Neural crest cell (in vitro differentiated cells): ENCODE results near the gene PPP1R14C. TPM values are rescaled to one million over a fixed set of nuclear protein-coding genes. Genes with fewer than 3 reads are reported as not detected.
"Not testable (repeated sequence)": the region's sequence is repeated elsewhere in the genome, so short reads cannot be mapped to it uniquely, and the experiment has no call there.

ENCODE experiments used
- DNase-seq: peaks from one replicate; pipeline ENCODE4 v3.0.0; 2021; ENCODE audit warnings: low read depth, mixed read lengths, low spot score
- H3K27ac Mint-ChIP-seq: one replicate; pipeline ENCODE4 v1.8.0; 2021; ENCODE audit warnings: mild to moderate bottlenecking, mixed read lengths; ENCODE audit not compliant: unreplicated experiment
- H3K27me3 Mint-ChIP-seq: 2 replicates; pipeline ENCODE4 v1.8.0; 2021; ENCODE audit warnings: low read depth, mild to moderate bottlenecking, mixed read lengths
- H3K36me3 Mint-ChIP-seq: 2 replicates; pipeline ENCODE4 v1.8.0; 2021; ENCODE audit warnings: low read depth, mild to moderate bottlenecking, mixed read lengths
- H3K4me1 Mint-ChIP-seq: 2 replicates; pipeline ENCODE4 v1.8.0; 2021; ENCODE audit warnings: mixed read lengths
- H3K4me3 Mint-ChIP-seq: one replicate; pipeline ENCODE4 v1.8.0; 2021; ENCODE audit warnings: mild to moderate bottlenecking, mixed read lengths
- H3K9me3 Mint-ChIP-seq: 2 replicates; pipeline ENCODE4 v1.8.0; 2021; ENCODE audit warnings: mixed read lengths
- CTCF ChIP-seq: fragments of 200-600 bp; sonication (generic); conservative IDR thresholded peaks from 2 replicates; pipeline ENCODE4 v1.5.0; 2021; ENCODE audit warnings: antibody characterized with exemption, mild to moderate bottlenecking
- total RNA-seq: library from RNA; stranded (reverse); gene quantifications from 2 replicates; pipeline ENCODE4 v1.2.1, GENCODE V29; 2021

PPP1R14C gene
- total RNA-seq, 1 donor from 2014 or later: 7.3 TPM

DNA sequence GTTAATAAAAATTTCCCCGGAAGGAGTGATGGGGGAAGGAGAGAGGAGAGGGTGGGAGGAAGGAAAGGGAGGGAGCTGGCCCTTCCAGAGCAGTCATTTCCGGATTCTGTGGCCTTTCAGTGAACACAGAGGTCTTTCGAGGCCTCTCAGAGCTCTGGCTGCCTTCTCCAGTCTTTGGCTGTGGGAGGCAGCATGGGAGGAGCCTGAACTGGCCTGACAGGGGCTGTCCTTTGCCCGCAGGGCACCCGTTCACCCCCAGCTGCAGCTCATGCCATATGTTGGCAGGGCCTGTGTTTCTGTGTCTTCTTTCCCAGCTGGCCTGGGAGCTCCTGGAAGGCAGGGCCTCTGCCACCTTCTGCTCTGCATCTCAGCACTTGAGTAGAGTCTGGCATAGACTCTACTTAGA, 95.5 kb downstream of the PPP1R14C start:
- H3K9me3 Mint-ChIP-seq: peaks cover 9% of the 10 kb centered on the region
- H3K27ac Mint-ChIP-seq: no peak overlapping the region
- H3K27me3 Mint-ChIP-seq: no peaks in the 10 kb centered on the region
- H3K36me3 Mint-ChIP-seq: peaks cover 9% of the 10 kb centered on the region
- TF ChIP-seq CTCF: no peak
- no peak overlapping the region for H3K4me3 Mint-ChIP-seq
- H3K4me1 Mint-ChIP-seq: peaks cover 9% of the 10 kb centered on the region
- DNase-seq: no peak

DNA sequence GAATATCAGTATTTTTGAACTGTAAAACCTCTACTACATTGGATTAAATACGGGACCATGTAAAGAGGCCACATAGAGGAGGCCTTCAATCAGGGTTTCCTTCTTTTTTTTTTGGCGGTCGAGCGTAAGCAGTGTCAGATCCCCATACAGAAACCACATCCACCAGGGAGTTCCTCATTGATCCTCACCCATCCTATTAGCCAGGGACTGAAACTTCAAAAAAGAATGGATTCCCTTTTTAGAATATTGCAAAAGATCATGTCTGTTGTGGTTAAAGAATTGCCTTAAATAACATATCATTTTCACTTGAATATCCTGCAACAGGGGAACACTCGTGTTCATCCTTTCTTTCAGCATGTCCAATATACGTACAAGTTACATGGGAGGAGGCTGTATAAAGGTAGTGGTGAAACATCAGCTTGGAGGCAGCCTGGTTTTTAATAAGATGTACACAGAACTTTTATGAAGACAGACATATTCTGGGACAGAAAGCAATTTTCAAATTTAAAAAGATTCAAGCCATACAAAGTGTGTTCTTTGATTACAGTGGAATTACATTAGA, 96.1 kb downstream of the PPP1R14C start:
- H3K36me3 Mint-ChIP-seq: peaks cover 9% of the 10 kb centered on the region
- no peak for TF ChIP-seq CTCF
- peaks cover 9% of the 10 kb centered on the region for H3K4me1 Mint-ChIP-seq
- no peak for DNase-seq
- H3K27me3 Mint-ChIP-seq: no peaks in the 10 kb centered on the region
- no peak overlapping the region for H3K4me3 Mint-ChIP-seq
- H3K27ac Mint-ChIP-seq: no peak overlapping the region
- peaks cover 9% of the 10 kb centered on the region for H3K9me3 Mint-ChIP-seq

GRCh38 chr6:150241756-150242155, 98.9 kb downstream of the PPP1R14C start:
- H3K4me1 Mint-ChIP-seq, H3K27ac Mint-ChIP-seq, H3K36me3 Mint-ChIP-seq, H3K9me3 Mint-ChIP-seq, H3K27me3 Mint-ChIP-seq, H3K4me3 Mint-ChIP-seq, DNase-seq: not testable (repeated sequence)

- no peak for DNase-seq
- Mint-ChIP-seq H3K4me3 (no peak overlapping the region), H3K9me3 (peaks cover 7% of the 10 kb centered on the region), H3K36me3 (peaks cover 6% of the 10 kb centered on the region), H3K27me3 (no peaks in the 10 kb centered on the region), H3K4me1 (no peaks in the 10 kb centered on the region), H3K27ac (no peak overlapping the region)
- TF ChIP-seq CTCF: no peak
Observed at GRCh38 chr6:150243620-150244314, 100.9 kb downstream of the PPP1R14C start.

DNA sequence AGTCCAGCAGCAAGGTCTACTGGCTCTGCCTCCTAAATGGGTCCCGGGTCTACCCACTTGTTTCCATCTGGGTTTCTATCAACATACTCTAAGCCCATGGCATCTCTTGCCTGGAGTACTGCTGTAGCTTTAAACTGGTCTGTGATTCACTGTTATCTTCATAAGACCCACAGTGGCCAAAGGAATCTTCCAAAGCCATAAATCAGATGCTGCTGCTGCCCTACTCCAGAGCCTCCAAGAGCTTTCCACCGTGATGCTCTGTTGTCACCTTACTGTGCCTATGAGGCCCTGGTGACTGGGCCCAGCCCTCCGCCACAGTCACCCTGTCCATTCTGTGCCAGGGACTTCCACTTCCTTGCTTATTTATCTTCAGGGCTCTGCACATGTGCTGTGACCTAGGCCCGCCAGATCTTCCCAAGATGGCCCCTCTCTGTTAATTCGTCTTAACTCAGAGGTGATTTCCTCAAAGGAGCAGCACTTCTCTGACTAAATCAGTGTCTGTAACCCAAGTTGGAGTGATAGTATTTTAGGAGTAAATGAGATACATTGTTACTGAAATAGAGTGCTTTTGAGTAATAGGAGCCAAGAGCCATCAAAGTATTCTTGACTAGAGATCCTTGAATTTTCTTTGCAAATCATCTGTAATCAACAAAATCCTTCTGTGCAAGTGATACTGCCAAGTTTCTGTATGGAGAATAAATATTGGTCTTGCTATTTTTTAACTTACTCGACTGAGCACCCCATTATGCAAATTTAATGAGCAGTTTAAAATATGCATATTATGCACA, 102.5 kb downstream of the PPP1R14C start:
- TF ChIP-seq CTCF: no peak
- Mint-ChIP-seq H3K4me3 (no peak overlapping the region), H3K27ac (no peak overlapping the region), H3K36me3 (peaks cover 4% of the 10 kb centered on the region), H3K9me3 (no peaks in the 10 kb centered on the region), H3K27me3 (no peaks in the 10 kb centered on the region), H3K4me1 (no peaks in the 10 kb centered on the region)
- DNase-seq: no peak

DNA sequence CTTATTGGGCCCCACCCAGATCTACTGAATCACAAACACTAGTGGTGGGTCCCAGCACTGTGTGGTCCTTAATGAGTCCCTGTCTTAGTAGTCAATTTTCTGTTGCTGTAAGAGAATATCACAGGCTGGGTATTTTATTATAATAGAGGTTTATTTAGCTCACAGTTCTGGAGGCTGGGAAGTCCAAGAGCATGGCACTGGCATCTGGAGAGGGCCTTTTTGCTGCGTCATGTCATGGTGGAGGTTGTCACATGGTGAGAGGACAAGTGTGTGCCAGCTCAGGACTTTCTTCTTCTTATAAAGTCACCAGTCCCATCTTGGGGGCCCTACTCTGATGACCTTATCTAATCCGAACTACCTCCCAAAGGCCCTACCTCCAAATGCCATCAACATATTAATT, 105.0 kb downstream of the PPP1R14C start:
- no peak overlapping the region for H3K4me3 Mint-ChIP-seq

More for the DNA sequence above, 105.0 kb downstream of the PPP1R14C start:
- peaks cover 12% of the 10 kb centered on the region for H3K36me3 Mint-ChIP-seq
- H3K4me1 Mint-ChIP-seq: peaks cover 10% of the 10 kb centered on the region
- peaks cover 12% of the 10 kb centered on the region for H3K9me3 Mint-ChIP-seq
- DNase-seq: no peak
- TF ChIP-seq CTCF: no peak
- H3K27ac Mint-ChIP-seq: no peak overlapping the region
- no peaks in the 10 kb centered on the region for H3K27me3 Mint-ChIP-seq
